Loucy (cell line): ENCODE data around the gene FHIP1B.
"Not testable (repeated sequence)": the region's sequence is repeated elsewhere in the genome, so short reads cannot be mapped to it uniquely, and the experiment has no call there.

Experiments
- H2AFZ ChIP-seq: fragments of 200-600 bp; sonication (generic); 2 replicates; pipeline ENCODE4 v1.6.0; 2016; ENCODE audit warnings: antibody characterized with exemption, mild to moderate bottlenecking, low read length, moderate library complexity
- H3F3A ChIP-seq: fragments of 200-600 bp; 2 replicates; pipeline ENCODE4 v1.6.0; 2016; ENCODE audit warnings: antibody characterized with exemption, low read depth, mild to moderate bottlenecking
- H3K27me3 ChIP-seq: fragments of 200-600 bp; sonication (generic); 2 replicates; pipeline ENCODE4 v1.6.1; 2014; ENCODE audit warnings: low read length, mild to moderate bottlenecking; ENCODE audit not compliant: insufficient read depth, poor library complexity, severe bottlenecking
- H3K36me3 ChIP-seq: fragments of 200-600 bp; sonication (generic); 2 replicates; pipeline ENCODE4 v1.6.1; 2016; ENCODE audit warnings: low read length; ENCODE audit not compliant: insufficient read depth
- H3K4me1 ChIP-seq: fragments of 200-600 bp; sonication (generic); 2 replicates; pipeline ENCODE4 v1.5.1; 2014; ENCODE audit warnings: low read length, mild to moderate bottlenecking; ENCODE audit not compliant: insufficient read depth, poor library complexity, severe bottlenecking
- H3K4me2 ChIP-seq: fragments of 200-600 bp; sonication (generic); 2 replicates; pipeline ENCODE4 v1.6.0; 2014; ENCODE audit warnings: antibody characterized with exemption, low read length, low read depth, mild to moderate bottlenecking; ENCODE audit not compliant: poor library complexity, severe bottlenecking
- H3K4me3 ChIP-seq: fragments of 200-600 bp; sonication (generic); 2 replicates; pipeline ENCODE4 v1.5.1; 2014; ENCODE audit warnings: low read length, mild to moderate bottlenecking, mixed read lengths; ENCODE audit not compliant: poor library complexity, severe bottlenecking
- H3K79me2 ChIP-seq: fragments of 200-600 bp; sonication (generic); 2 replicates; pipeline ENCODE4 v1.6.1; 2014; ENCODE audit warnings: low read length; ENCODE audit not compliant: insufficient read depth
- H3K9ac ChIP-seq: fragments of 200-600 bp; sonication (generic); 2 replicates; pipeline ENCODE4 v1.6.0; 2014; ENCODE audit warnings: mild to moderate bottlenecking, low read depth, low read length, moderate library complexity; ENCODE audit not compliant: poor library complexity, severe bottlenecking
- H3K9me2 ChIP-seq: fragments of 200-600 bp; sonication (generic); replicated peaks from 2 replicates; pipeline ENCODE4 v1.6.1; 2016; ENCODE audit warnings: low read depth, low read length, mixed read lengths
- H3K9me3 ChIP-seq: fragments of 200-600 bp; sonication (generic); 2 replicates; pipeline ENCODE4 v1.6.1; 2014; ENCODE audit warnings: mild to moderate bottlenecking, antibody characterized with exemption, low read length, low read depth; ENCODE audit not compliant: insufficient read depth
- H4K20me1 ChIP-seq: fragments of 200-600 bp; sonication (generic); 2 replicates; pipeline ENCODE4 v1.6.0; 2014; ENCODE audit warnings: antibody characterized with exemption, low read length, mild to moderate bottlenecking; ENCODE audit not compliant: insufficient read depth, poor library complexity, severe bottlenecking
- EZH2phosphoT487 ChIP-seq: fragments of 200-600 bp; IDR thresholded peaks from 2 replicates; pipeline ENCODE4 v1.6.1; 2018; ENCODE audit warnings: antibody characterized with exemption, mild to moderate bottlenecking, moderate library complexity, borderline replicate concordance
- TF ChIP-seq, protein P1 (sequence below): fragments of 200-600 bp; sonication (generic); conservative IDR thresholded peaks from 2 replicates; pipeline ENCODE4 v1.5.1; 2014; ENCODE audit warnings: mild to moderate bottlenecking, antibody characterized with exemption, low read length

FHIP1B gene

GRCh38 chr11:6234387-6235107 lies at the start of gene FHIP1B:
FHIP1B (minus strand) TSS chr11:6234636; CDS start chr11:6224516, 10,120 bp downstream.
- H4K20me1 ChIP-seq = peaks cover 22% of the 10 kb centered on the region
- H3K4me2 ChIP-seq = peak within 1 kb of the TSS; percentile 92
- peak within 1 kb of the TSS; percentile 86 for H2AFZ ChIP-seq
- peak within 1 kb of the TSS; percentile 92 for H3K4me3 ChIP-seq
- peaks cover 25% of the 10 kb centered on the region; the same call in 1 of the 2 replicates for H3K79me2 ChIP-seq
- H3K36me3 ChIP-seq = no peaks in the 10 kb centered on the region
- H3K9me2 ChIP-seq = no peaks in the 10 kb centered on the region
- no peak for TF ChIP-seq EZH2phosphoT487
- peaks cover 28% of the 10 kb centered on the region for H3K4me1 ChIP-seq
- H3F3A ChIP-seq = no peaks in the 10 kb centered on the region
- no peaks in the 10 kb centered on the region for H3K27me3 ChIP-seq
- peak within 1 kb of the TSS; percentile 78 for H3K9ac ChIP-seq
- no peaks in the 10 kb centered on the region for H3K9me3 ChIP-seq

- peaks cover 6% of the 10 kb centered on the region for H3K27me3 ChIP-seq
- no peak overlapping the region for H3K9ac ChIP-seq
- H3K4me1 ChIP-seq = no peaks in the 10 kb centered on the region
- H3K4me2 ChIP-seq = no peak overlapping the region
- H3K4me3 ChIP-seq = no peak overlapping the region
- no peaks in the 10 kb centered on the region for H3K9me2 ChIP-seq
- H4K20me1 ChIP-seq = no peaks in the 10 kb centered on the region
- no peaks in the 10 kb centered on the region for H3K9me3 ChIP-seq
- no peak overlapping the region for H2AFZ ChIP-seq
- H3K36me3 ChIP-seq = no peaks in the 10 kb centered on the region
- TF ChIP-seq, protein P1, sequence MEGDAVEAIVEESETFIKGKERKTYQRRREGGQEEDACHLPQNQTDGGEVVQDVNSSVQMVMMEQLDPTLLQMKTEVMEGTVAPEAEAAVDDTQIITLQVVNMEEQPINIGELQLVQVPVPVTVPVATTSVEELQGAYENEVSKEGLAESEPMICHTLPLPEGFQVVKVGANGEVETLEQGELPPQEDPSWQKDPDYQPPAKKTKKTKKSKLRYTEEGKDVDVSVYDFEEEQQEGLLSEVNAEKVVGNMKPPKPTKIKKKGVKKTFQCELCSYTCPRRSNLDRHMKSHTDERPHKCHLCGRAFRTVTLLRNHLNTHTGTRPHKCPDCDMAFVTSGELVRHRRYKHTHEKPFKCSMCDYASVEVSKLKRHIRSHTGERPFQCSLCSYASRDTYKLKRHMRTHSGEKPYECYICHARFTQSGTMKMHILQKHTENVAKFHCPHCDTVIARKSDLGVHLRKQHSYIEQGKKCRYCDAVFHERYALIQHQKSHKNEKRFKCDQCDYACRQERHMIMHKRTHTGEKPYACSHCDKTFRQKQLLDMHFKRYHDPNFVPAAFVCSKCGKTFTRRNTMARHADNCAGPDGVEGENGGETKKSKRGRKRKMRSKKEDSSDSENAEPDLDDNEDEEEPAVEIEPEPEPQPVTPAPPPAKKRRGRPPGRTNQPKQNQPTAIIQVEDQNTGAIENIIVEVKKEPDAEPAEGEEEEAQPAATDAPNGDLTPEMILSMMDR = no peak
- TF ChIP-seq EZH2phosphoT487 = no peak
- H3K79me2 ChIP-seq = no peaks in the 10 kb centered on the region
- no peaks in the 10 kb centered on the region for H3F3A ChIP-seq
Observed at GRCh38 chr11:6283453-6284023, 49.1 kb upstream of the FHIP1B start.

GRCh38 chr11:6280809-6281208 lies 46.4 kb upstream of the FHIP1B start:
- H3K4me3 ChIP-seq, H3F3A ChIP-seq, H2AFZ ChIP-seq, H3K9me3 ChIP-seq, H4K20me1 ChIP-seq, H3K4me1 ChIP-seq, H3K4me2 ChIP-seq, H3K9ac ChIP-seq, H3K36me3 ChIP-seq, H3K27me3 ChIP-seq, H3K79me2 ChIP-seq, H3K9me2 ChIP-seq: not testable (repeated sequence)

DNA sequence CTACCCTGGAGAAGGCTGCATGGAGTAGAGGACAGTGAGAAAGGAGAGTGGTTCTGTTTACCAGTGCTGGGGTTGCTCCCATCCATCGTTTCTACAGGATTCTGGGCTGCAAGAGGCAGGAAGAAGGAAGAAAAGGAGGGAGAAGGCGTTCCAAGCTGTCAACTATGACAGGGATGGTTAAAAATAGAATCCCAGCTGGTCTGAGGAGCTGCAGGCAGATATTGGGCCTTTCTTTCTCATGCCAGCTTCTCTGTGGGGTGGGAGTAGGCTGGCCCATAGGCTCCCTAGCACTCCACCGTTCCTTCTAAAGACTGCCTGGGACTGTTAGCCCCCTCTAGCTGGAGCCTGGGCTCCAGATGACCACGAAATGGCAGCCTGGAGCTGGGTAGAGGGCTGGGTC lies 38.8 kb upstream of the FHIP1B start:
- H4K20me1 ChIP-seq = no peaks in the 10 kb centered on the region
- H3K27me3 ChIP-seq = no peaks in the 10 kb centered on the region
- no peaks in the 10 kb centered on the region for H3F3A ChIP-seq
- H3K36me3 ChIP-seq = no peaks in the 10 kb centered on the region
- no peak overlapping the region for H3K9ac ChIP-seq
- H3K79me2 ChIP-seq = no peaks in the 10 kb centered on the region
- no peaks in the 10 kb centered on the region for H3K9me2 ChIP-seq
- no peaks in the 10 kb centered on the region for H3K9me3 ChIP-seq
- no peak overlapping the region for H3K4me2 ChIP-seq
- peak overlapping the region; percentile 45; the same call in 1 of the 2 replicates for H2AFZ ChIP-seq
- TF ChIP-seq, protein P1 = no peak
- no peak for TF ChIP-seq EZH2phosphoT487
- no peaks in the 10 kb centered on the region for H3K4me1 ChIP-seq
- no peak overlapping the region for H3K4me3 ChIP-seq
